H9 (cell line): Measurements from ENCODE around the gene RNGTT. TPM values are rescaled to one million over a fixed set of nuclear protein-coding genes. Genes with fewer than 3 reads are reported as not detected.

Experiments used
- DNase-seq: peaks from one replicate; pipeline ENCODE4 v3.0.0-alpha.2; 2017
- H2AFZ ChIP-seq: one replicate; pipeline ENCODE4 v1.6.1; 2013; ENCODE audit warnings: mild to moderate bottlenecking, low read length, control low read depth, moderate library complexity
- H2AK5ac ChIP-seq: 2 replicates; pipeline ENCODE4 v1.6.1; 2013; ENCODE audit warnings: low read length, control low read depth, mixed read lengths; ENCODE audit not compliant: insufficient read length
- H2BK120ac ChIP-seq: one replicate; pipeline ENCODE4 v1.6.1; 2013; ENCODE audit warnings: low read depth, mild to moderate bottlenecking, low read length, control low read depth, inconsistent platforms; ENCODE audit not compliant: poor library complexity, severe bottlenecking
- H2BK12ac ChIP-seq: 2 replicates; pipeline ENCODE4 v1.6.1; 2013; ENCODE audit warnings: low read length, control low read depth, mixed read lengths, low read depth; ENCODE audit not compliant: insufficient read length
- H2BK15ac ChIP-seq: 2 replicates; pipeline ENCODE4 v1.6.1; 2013; ENCODE audit warnings: low read depth, low read length, control low read depth
- H2BK20ac ChIP-seq: one replicate; pipeline ENCODE4 v1.6.1; 2013; ENCODE audit warnings: low read depth, mild to moderate bottlenecking, low read length, control low read depth, inconsistent platforms; ENCODE audit not compliant: poor library complexity, severe bottlenecking
- H2BK5ac ChIP-seq: 2 replicates; pipeline ENCODE4 v1.6.1; 2013; ENCODE audit warnings: low read length, control low read depth, mixed read lengths; ENCODE audit not compliant: insufficient read length
- H3K14ac ChIP-seq: 2 replicates; pipeline ENCODE4 v1.6.1; 2013; ENCODE audit warnings: low read length, control low read depth; ENCODE audit not compliant: insufficient read depth
- H3K18ac ChIP-seq: 2 replicates; pipeline ENCODE4 v1.6.1; 2013; ENCODE audit warnings: low read depth, mild to moderate bottlenecking, mixed read lengths, low read length, control low read depth; ENCODE audit not compliant: insufficient read length
- H3K23ac ChIP-seq: 2 replicates; pipeline ENCODE4 v1.6.1; 2013; ENCODE audit warnings: low read length, control low read depth, mixed read lengths, low read depth; ENCODE audit not compliant: insufficient read length
- H3K23me2 ChIP-seq: 2 replicates; pipeline ENCODE4 v1.6.1; 2013; ENCODE audit warnings: low read depth, mild to moderate bottlenecking, mixed read lengths, low read length, control low read depth; ENCODE audit not compliant: insufficient read length, poor library complexity, severe bottlenecking
- H3K27ac ChIP-seq: 2 replicates; pipeline ENCODE4 v1.5.1; 2013; ENCODE audit warnings: low read length, control low read depth, mixed read lengths, low read depth; ENCODE audit not compliant: insufficient read length
- H3K27me3 ChIP-seq: 2 replicates; pipeline ENCODE4 v1.6.1; 2013; ENCODE audit warnings: low read length, control low read depth, inconsistent platforms; ENCODE audit not compliant: insufficient read depth
- H3K4ac ChIP-seq: 2 replicates; pipeline ENCODE4 v1.6.1; 2013; ENCODE audit warnings: low read depth, mild to moderate bottlenecking, control low read depth, inconsistent platforms, low read length, moderate library complexity
- H3K4me1 ChIP-seq: 2 replicates; pipeline ENCODE4 v1.6.1; 2013; ENCODE audit warnings: low read length, control low read depth, inconsistent platforms; ENCODE audit not compliant: insufficient read depth
- H3K4me2 ChIP-seq: 2 replicates; pipeline ENCODE4 v1.6.1; 2013; ENCODE audit warnings: low read length, control low read depth, mixed read lengths; ENCODE audit not compliant: insufficient read length, insufficient read depth
- H3K56ac ChIP-seq: 2 replicates; pipeline ENCODE4 v1.6.1; 2013; ENCODE audit warnings: low read depth, mild to moderate bottlenecking, mixed read lengths, low read length, control low read depth; ENCODE audit not compliant: insufficient read length
- H3K79me1 ChIP-seq: 2 replicates; pipeline ENCODE4 v1.6.1; 2013; ENCODE audit warnings: low read depth, mild to moderate bottlenecking, moderate library complexity, low read length, control low read depth, inconsistent platforms; ENCODE audit not compliant: insufficient read depth, poor library complexity, severe bottlenecking
- H3K79me2 ChIP-seq: 2 replicates; pipeline ENCODE4 v1.6.1; 2013; ENCODE audit warnings: low read length, control low read depth, inconsistent platforms; ENCODE audit not compliant: insufficient read depth
- H3K9ac ChIP-seq: 2 replicates; pipeline ENCODE4 v1.6.1; 2013; ENCODE audit warnings: low read length, control low read depth, mixed read lengths; ENCODE audit not compliant: insufficient read length; ENCODE audit errors: extremely low read depth
- H3K9me3 ChIP-seq: one replicate; pipeline ENCODE4 v1.6.1; 2013; ENCODE audit warnings: low read depth, low read length, inconsistent platforms; ENCODE audit not compliant: control insufficient read depth
- H3T11ph ChIP-seq: one replicate; pipeline ENCODE4 v1.6.1; 2013; ENCODE audit warnings: mild to moderate bottlenecking, low read length, control low read depth, inconsistent platforms
- H4K20me1 ChIP-seq: one replicate; pipeline ENCODE4 v1.6.1; 2013; ENCODE audit not compliant: control insufficient read depth, insufficient read length, insufficient read depth
- H4K5ac ChIP-seq: 2 replicates; pipeline ENCODE4 v1.6.1; 2013; ENCODE audit warnings: low read depth, mild to moderate bottlenecking, mixed read lengths, low read length, control low read depth; ENCODE audit not compliant: insufficient read length
- H4K8ac ChIP-seq: replicated peaks from 2 replicates; pipeline ENCODE4 v1.6.1; 2013; ENCODE audit warnings: low read length, control low read depth, mixed read lengths, low read depth; ENCODE audit not compliant: insufficient read length
- H4K91ac ChIP-seq: 2 replicates; pipeline ENCODE4 v1.6.1; 2013; ENCODE audit warnings: low read depth, mild to moderate bottlenecking, moderate library complexity, mixed read lengths, low read length, control low read depth; ENCODE audit not compliant: insufficient read length
- H3K27ac Mint-ChIP-seq, 3 experiments: 2 replicates in 2 of 3; 3 replicates in 1 of 3; pipeline ENCODE4 v1.8.0; 2020 to 2021; ENCODE audit warnings: mixed read lengths in 3 of 3, mild to moderate bottlenecking in 1 of 3, moderate library complexity in 1 of 3
- H3K27me3 Mint-ChIP-seq: 2 replicates; pipeline ENCODE4 v1.8.0; 2021; ENCODE audit warnings: low read depth, mild to moderate bottlenecking, moderate library complexity, mixed read lengths
- H3K36me3 Mint-ChIP-seq, 3 experiments: 2 replicates in 2 of 3; 3 replicates in 1 of 3; pipeline ENCODE4 v1.8.0; 2020 to 2021; ENCODE audit warnings: low read depth in 3 of 3, mixed read lengths in 3 of 3; ENCODE audit not compliant: insufficient read depth in 1 of 3
- H3K4me1 Mint-ChIP-seq, 2 experiments: 2 replicates each; pipeline ENCODE4 v1.8.0; 2020; ENCODE audit warnings: mixed read lengths in 2 of 2
- H3K4me3 Mint-ChIP-seq, 2 experiments: 2 replicates in 1 of 2; 3 replicates in 1 of 2; pipeline ENCODE4 v1.8.0; 2020 to 2021; ENCODE audit warnings: mild to moderate bottlenecking in 2 of 2, mixed read lengths in 2 of 2, moderate library complexity in 1 of 2
- H3K9me3 Mint-ChIP-seq, 2 experiments: 2 replicates in 1 of 2; 3 replicates in 1 of 2; pipeline ENCODE4 v1.8.0; 2020; ENCODE audit warnings: mild to moderate bottlenecking in 2 of 2, mixed read lengths in 2 of 2, moderate library complexity in 1 of 2
- CTCF ChIP-seq: fragments of 200-600 bp; sonication (generic); conservative IDR thresholded peaks from 3 replicates; pipeline ENCODE4 v1.8.0; 2021; ENCODE audit warnings: antibody characterized with exemption, mild to moderate bottlenecking
- WGBS: extraction: QIAGEN DNeasy Blood & Tissue Kit; methylation state at CpG from one replicate; pipeline ENCODE4 v1.1.7; 2013; ENCODE audit warnings: missing lambda C conversion rate, low lambda C conversion rate, mixed read lengths; ENCODE audit not compliant: insufficient read length; ENCODE audit errors: extremely low coverage; 5-methylcytosine and 5-hydroxymethylcytosine counted together
- total RNA-seq: library from RNA; stranded (reverse); gene quantifications from 2 replicates; pipeline ENCODE4 v1.2.1, GENCODE V29; 2021

The RNGTT gene
- total RNA-seq, 1 experiment from 2014 or later: 20.5 TPM

DNA sequence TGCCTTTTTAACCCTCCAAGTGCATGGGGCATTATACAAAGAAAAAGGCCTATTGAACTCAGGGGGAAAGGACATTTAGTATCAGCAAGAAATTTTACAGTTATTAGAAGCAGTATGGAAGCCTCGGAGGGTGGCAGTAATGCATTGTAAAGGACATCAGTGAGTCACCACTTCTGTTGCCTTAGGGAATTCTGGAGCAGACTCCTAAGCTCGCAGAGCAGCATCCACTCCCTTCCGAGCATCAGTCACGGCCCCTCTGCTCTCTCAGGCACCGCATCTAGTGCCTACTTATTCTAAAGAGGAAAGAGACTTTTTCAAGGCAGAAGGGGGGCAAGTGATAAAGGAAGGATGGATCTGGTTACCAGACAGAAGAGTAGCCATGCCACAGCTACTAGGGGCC lies 296.5 kb downstream of the RNGTT start:
- H2BK120ac ChIP-seq: no peak overlapping the region
- H3K27ac ChIP-seq: no peak overlapping the region
- H2BK12ac ChIP-seq: no peak overlapping the region
- no peak overlapping the region for H3T11ph ChIP-seq
- no peaks in the 10 kb centered on the region for H3K79me1 ChIP-seq
- no peak overlapping the region for H3K56ac ChIP-seq
- H4K5ac ChIP-seq: no peak overlapping the region
- H4K8ac ChIP-seq: no peak overlapping the region
- H2AK5ac ChIP-seq: no peak overlapping the region
- peaks cover 46 to 54% (median 48%) of the 10 kb centered on the region in 3 experiments for H3K36me3 Mint-ChIP-seq
- no CpG with 5 or more reads among the region's 5 CpGs for WGBS
- H3K27ac Mint-ChIP-seq: no peak overlapping the region
- H3K4me3 Mint-ChIP-seq: no peak overlapping the region
- no peaks in the 10 kb centered on the region for H3K79me2 ChIP-seq
- no peaks in the 10 kb centered on the region for H3K23me2 ChIP-seq
- H2BK20ac ChIP-seq: no peak overlapping the region
- TF ChIP-seq CTCF: no peak
- no peak overlapping the region for H2BK15ac ChIP-seq
- no peak overlapping the region for H3K9ac ChIP-seq
- H2AFZ ChIP-seq: no peak overlapping the region
- no peak overlapping the region for H3K18ac ChIP-seq
- peaks cover 32 to 42% of the 10 kb centered on the region in 2 experiments for H3K9me3 Mint-ChIP-seq
- H4K20me1 ChIP-seq: no peaks in the 10 kb centered on the region
- DNase-seq: no peak
- H3K4ac ChIP-seq: no peak overlapping the region
- H4K91ac ChIP-seq: no peak overlapping the region
- H3K27me3 Mint-ChIP-seq: 0 out of 2 replicates have a peak, but pooled peaks cover 3% of the 10 kb centered on the region
- no peaks in the 10 kb centered on the region for H3K4me1 ChIP-seq
- H2BK5ac ChIP-seq: no peak overlapping the region
- no peaks in the 10 kb centered on the region for H3K27me3 ChIP-seq
- no peak overlapping the region for H3K4me2 ChIP-seq
- no peak overlapping the region for H3K14ac ChIP-seq
- peaks cover 22% of the 10 kb centered on the region for H3K9me3 ChIP-seq
- no peak overlapping the region for H3K23ac ChIP-seq
- no peaks in the 10 kb centered on the region for H3K4me1 Mint-ChIP-seq
